ENCODE results near the gene HNRNPCL1.

GRCh38 chr1:12810691-12811408, 37.7 kb downstream of the HNRNPCL1 start:
- no peak for TF ChIP-seq CTCF (IDR thresholded peaks at IDR 0.05)
- no peak for TF ChIP-seq POLR2A (IDR thresholded peaks at IDR 0.05)
